Natural killer cell (primary cell): ENCODE results near the gene PFAS. TPM values are rescaled to one million over a fixed set of nuclear protein-coding genes. Genes with fewer than 3 reads are reported as not detected.

Source experiments
- ATAC-seq, 3 donors: fragments of 150-1000 bp in 2 of 3; fragments of 200-7000 bp in 1 of 3; cut with Tn5 transposase; 1 replicate in 1 of 3; 2 replicates in 2 of 3; pipeline ENCODE4 v1.10.0; 2021; ENCODE audit warnings: mild to moderate bottlenecking in 2 of 3, moderate library complexity in 2 of 3
- DNase-seq, 2 donors: peaks; one replicate each; pipeline versions ENCODE4 v3.0.0 to v3.0.0-alpha.2; 2013 to 2021; ENCODE audit warnings: mixed read lengths in 1 of 2
- H3K27ac ChIP-seq: one replicate; pipeline ENCODE4 v1.5.1; 2013; ENCODE audit warnings: mild to moderate bottlenecking, low read length
- H3K27me3 ChIP-seq: one replicate; pipeline ENCODE4 v1.6.1; 2013; ENCODE audit warnings: low read length; ENCODE audit not compliant: control insufficient read depth, insufficient read depth
- H3K36me3 ChIP-seq: one replicate; pipeline ENCODE4 v1.6.1; 2013; ENCODE audit warnings: low read length; ENCODE audit not compliant: control insufficient read depth, insufficient read depth
- H3K4me1 ChIP-seq: one replicate; pipeline ENCODE4 v1.6.1; 2013; ENCODE audit warnings: low read length; ENCODE audit not compliant: control insufficient read depth, insufficient read depth
- H3K4me3 ChIP-seq: one replicate; pipeline ENCODE4 v1.5.1; 2013; ENCODE audit warnings: low read length
- H3K9me3 ChIP-seq: one replicate; pipeline ENCODE4 v1.6.1; 2013; ENCODE audit warnings: low read length; ENCODE audit not compliant: control insufficient read depth, insufficient read depth
- H3K27ac Mint-ChIP-seq, 2 donors: one replicate each; pipeline ENCODE4 v1.8.0; 2022; ENCODE audit warnings: mild to moderate bottlenecking in 2 of 2, mixed read lengths in 2 of 2, moderate library complexity in 1 of 2
- H3K27me3 Mint-ChIP-seq, 2 donors: one replicate each; pipeline ENCODE4 v1.8.0; 2022; ENCODE audit warnings: low read depth in 2 of 2, mixed read lengths in 2 of 2
- H3K36me3 Mint-ChIP-seq: one replicate; pipeline ENCODE4 v1.8.0; 2022; ENCODE audit warnings: mixed read lengths
- H3K4me1 Mint-ChIP-seq, 2 donors: one replicate each; pipeline ENCODE4 v1.8.0; 2022; ENCODE audit warnings: mixed read lengths in 2 of 2
- H3K4me3 Mint-ChIP-seq: one replicate; pipeline ENCODE4 v1.8.0; 2022; ENCODE audit warnings: mild to moderate bottlenecking, moderate library complexity, mixed read lengths
- H3K9me3 Mint-ChIP-seq, 2 donors: one replicate each; pipeline ENCODE4 v1.8.0; 2022; ENCODE audit warnings: mixed read lengths in 2 of 2
- CTCF ChIP-seq: fragments of 200-600 bp; IDR thresholded peaks from one replicate; pipeline ENCODE4 v1.8.0; 2022; ENCODE audit warnings: antibody characterized with exemption
- WGBS: methylation state at CpG from one replicate; pipeline ENCODE4 v1.1.7; 2013; ENCODE audit warnings: missing lambda C conversion rate; ENCODE audit not compliant: insufficient coverage; 5-methylcytosine and 5-hydroxymethylcytosine counted together
- intact Hi-C: fragments of 100-400 bp; cut with micrococcal nuclease; formaldehyde crosslinking; loops from one replicate; pipeline ENCODE4 v1.14.2; 2022
- total RNA-seq, 4 donors: library from RNA; stranded (reverse); fragments of 120-200 nt in 1 of 4; gene quantifications; one replicate each; pipeline versions ENCODE4 v1.2.3 to v1.2.4, GENCODE V29; 2013 to 2022

PFAS gene
- total RNA-seq, 3 donors from 2014 or later (not counting 1 experiment from before 2014, with no cell fraction given), result 23.6 to 30.0 (median 24.0) TPM

- Histone ChIP-seq H3K27ac (peak overlapping the region; percentile 38), H3K27me3 (no peaks in the 10 kb centered on the region), H3K36me3 (peaks cover 40% of the 10 kb centered on the region), H3K9me3 (no peaks in the 10 kb centered on the region), H3K4me3 (no peak overlapping the region), H3K4me1 (peaks cover 40% of the 10 kb centered on the region)
- peak overlapping the region; percentile 36 for H3K4me3 Mint-ChIP-seq
- TF ChIP-seq CTCF, result no peak
- peak in 1 of 3 donors; percentile 15 for ATAC-seq
- H3K27ac Mint-ChIP-seq, result peak overlapping the region; percentile 100
- DNase-seq, result peak; percentile 44 to 81
- H3K36me3 Mint-ChIP-seq, result peaks cover 29% of the 10 kb centered on the region
- H3K27me3 Mint-ChIP-seq, result peaks cover 7 to 8% of the 10 kb centered on the region in 2 donors
- peaks cover 0 to 4% of the 10 kb centered on the region in 2 donors for H3K9me3 Mint-ChIP-seq
- intact Hi-C loops, result no loop called here
- 60% methylated on average over 19 of the region's 20 CpGs for WGBS
- H3K4me1 Mint-ChIP-seq, result peaks cover 52 to 54% of the 10 kb centered on the region in 2 donors
These were observed 23.1 kb upstream of the PFAS start for GRCh38 chr17:8225813-8226535.

DNA sequence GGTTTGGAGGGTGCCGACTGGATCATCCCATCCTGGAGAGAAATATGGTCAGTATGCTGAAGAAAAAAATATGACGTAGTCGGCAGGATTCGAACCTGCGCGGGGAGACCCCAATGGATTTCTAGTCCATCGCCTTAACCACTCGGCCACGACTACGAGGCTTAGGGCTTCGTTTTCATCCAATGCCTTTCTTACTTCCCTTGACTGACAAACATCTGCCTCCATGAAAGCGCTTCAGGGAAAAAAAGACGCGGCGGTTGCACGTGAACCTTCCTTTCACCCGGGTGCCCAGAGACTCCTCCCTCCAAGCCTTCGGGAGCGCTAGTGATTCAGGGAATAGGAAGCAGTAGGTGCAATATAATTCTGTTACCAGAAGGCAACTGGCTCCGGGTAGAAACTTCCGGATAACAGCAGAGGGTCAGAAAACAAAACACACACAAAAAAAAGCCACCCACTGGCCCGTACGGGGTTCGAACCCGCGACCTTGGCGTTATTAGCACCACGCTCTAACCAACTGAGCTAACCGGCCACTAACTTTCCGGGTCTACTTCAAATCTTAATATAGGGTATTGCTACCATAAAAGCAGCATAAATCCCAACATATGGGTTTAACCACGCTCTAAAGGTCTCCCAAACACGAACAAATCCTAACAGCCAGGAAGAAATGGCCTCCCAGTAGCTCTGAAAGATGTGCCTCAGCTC is 22.4 kb upstream of the PFAS start:
- DNase-seq (peak; percentile 40 to 52), ATAC-seq (no peak)
- intact Hi-C loops, result no loop called here
- Histone ChIP-seq H3K9me3 (no peaks in the 10 kb centered on the region), H3K36me3 (peaks cover 47% of the 10 kb centered on the region), H3K4me3 (no peak overlapping the region), H3K4me1 (peaks cover 36% of the 10 kb centered on the region), H3K27ac (peak overlapping the region; percentile 38), H3K27me3 (no peaks in the 10 kb centered on the region)
- Mint-ChIP-seq H3K27me3 (peaks cover 4 to 8% of the 10 kb centered on the region in 2 donors), H3K9me3 (peaks cover 0 to 4% of the 10 kb centered on the region in 2 donors), H3K4me3 (peak overlapping the region; percentile 36), H3K4me1 (peaks cover 45 to 47% of the 10 kb centered on the region in 2 donors), H3K36me3 (peaks cover 35% of the 10 kb centered on the region), H3K27ac (peak overlapping the region; percentile 81 to 100)
- TF ChIP-seq CTCF, result no peak
- WGBS, result 36% methylated on average over 31 of the region's 32 CpGs

DNA sequence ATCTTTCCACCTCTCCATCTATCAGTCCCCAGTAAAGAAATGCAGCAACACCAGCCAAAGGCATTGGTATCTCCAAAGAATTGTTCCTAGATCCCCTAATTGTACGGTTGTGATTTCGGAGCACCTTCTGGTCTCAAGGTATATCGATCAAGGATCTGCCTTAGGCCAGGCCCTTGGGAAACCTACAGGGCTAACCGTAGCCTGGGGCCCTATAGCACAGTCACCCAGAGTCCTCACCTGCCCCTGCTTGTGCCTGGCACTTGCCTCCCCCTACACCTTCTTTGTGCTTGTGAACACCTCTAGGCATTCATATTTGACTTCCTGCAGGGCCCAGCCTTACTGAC is 21.9 kb upstream of the PFAS start:
- Histone ChIP-seq H3K4me3 (no peak overlapping the region), H3K9me3 (no peaks in the 10 kb centered on the region), H3K27me3 (no peaks in the 10 kb centered on the region), H3K27ac (peak overlapping the region; percentile 38), H3K36me3 (peaks cover 52% of the 10 kb centered on the region), H3K4me1 (peaks cover 36% of the 10 kb centered on the region)
- H3K27ac Mint-ChIP-seq, result peak overlapping the region; percentile 81 to 100
- ATAC-seq (no peak), DNase-seq (no peak)
- H3K4me3 Mint-ChIP-seq, result peak overlapping the region; percentile 36
- peaks cover 2 to 6% of the 10 kb centered on the region in 2 donors for H3K27me3 Mint-ChIP-seq
- H3K9me3 Mint-ChIP-seq, result peaks cover 0 to 1% of the 10 kb centered on the region in 2 donors
- intact Hi-C loops, result no loop called here
- 97% methylated on average over 4 of the region's 4 CpGs for WGBS
- H3K4me1 Mint-ChIP-seq, result peaks cover 39 to 42% of the 10 kb centered on the region in 2 donors
- TF ChIP-seq CTCF, result no peak
- peaks cover 31% of the 10 kb centered on the region for H3K36me3 Mint-ChIP-seq
